ENCODE data around the gene ABCD4. TPM values are rescaled to one million over a fixed set of nuclear protein-coding genes. Genes with fewer than 3 reads are reported as not detected.

ABCD4 gene
- polyA plus RNA-seq, 1 experiment: 13.3 TPM

DNA sequence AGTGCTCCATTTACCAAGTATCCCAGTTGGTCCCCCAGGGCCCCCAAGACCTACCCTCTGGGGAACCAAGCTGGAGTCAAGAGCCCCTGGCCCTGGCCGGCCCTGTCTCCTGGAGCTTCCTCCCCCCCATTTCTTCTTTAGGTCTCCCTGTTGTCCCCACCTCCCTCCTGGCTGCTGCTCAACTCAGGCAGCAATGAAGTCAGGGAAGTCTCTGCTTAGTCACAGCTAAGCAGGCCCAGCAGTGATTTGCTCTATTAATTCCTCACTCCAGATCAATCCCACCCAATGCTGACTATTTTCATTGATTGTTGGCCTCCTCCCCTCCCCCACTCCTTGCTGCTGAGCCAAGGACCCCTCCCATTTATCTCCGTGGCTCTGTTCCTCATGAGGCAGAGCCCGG lies 35.1 kb downstream of the ABCD4 start:
- Histone ChIP-seq H3K27ac (ENCODE audit: low read depth, low read length) (no peak overlapping the region), H3K27me3 (ENCODE audit: control insufficient read depth, insufficient read depth, low read length) (peaks cover 11% of the 10 kb centered on the region), H3K4me3 (ENCODE audit: low read depth, low read length) (no peak overlapping the region), H3K9me3 (ENCODE audit: control insufficient read depth, insufficient read depth, low read length) (no peaks in the 10 kb centered on the region)
- ChIA-PET CTCF (interaction anchor here (1.0 to 2.4 kb wide), 2 partner anchors 10 to 15 kb away, joined by 4 to 24 read pairs; no protein-coding TSS in a partner anchor), POLR2A (interaction anchor here (0.5 kb wide), 1 partner anchor 118 kb away, joined by 3 read pairs; no protein-coding TSS in a partner anchor)
- TF ChIP-seq, protein P1, sequence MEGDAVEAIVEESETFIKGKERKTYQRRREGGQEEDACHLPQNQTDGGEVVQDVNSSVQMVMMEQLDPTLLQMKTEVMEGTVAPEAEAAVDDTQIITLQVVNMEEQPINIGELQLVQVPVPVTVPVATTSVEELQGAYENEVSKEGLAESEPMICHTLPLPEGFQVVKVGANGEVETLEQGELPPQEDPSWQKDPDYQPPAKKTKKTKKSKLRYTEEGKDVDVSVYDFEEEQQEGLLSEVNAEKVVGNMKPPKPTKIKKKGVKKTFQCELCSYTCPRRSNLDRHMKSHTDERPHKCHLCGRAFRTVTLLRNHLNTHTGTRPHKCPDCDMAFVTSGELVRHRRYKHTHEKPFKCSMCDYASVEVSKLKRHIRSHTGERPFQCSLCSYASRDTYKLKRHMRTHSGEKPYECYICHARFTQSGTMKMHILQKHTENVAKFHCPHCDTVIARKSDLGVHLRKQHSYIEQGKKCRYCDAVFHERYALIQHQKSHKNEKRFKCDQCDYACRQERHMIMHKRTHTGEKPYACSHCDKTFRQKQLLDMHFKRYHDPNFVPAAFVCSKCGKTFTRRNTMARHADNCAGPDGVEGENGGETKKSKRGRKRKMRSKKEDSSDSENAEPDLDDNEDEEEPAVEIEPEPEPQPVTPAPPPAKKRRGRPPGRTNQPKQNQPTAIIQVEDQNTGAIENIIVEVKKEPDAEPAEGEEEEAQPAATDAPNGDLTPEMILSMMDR (IDR thresholded peaks at IDR 0.05; ENCODE audit: low read depth, low read length): no peak
- DNase-seq (ENCODE audit: low read depth, low spot score): no peak

DNA sequence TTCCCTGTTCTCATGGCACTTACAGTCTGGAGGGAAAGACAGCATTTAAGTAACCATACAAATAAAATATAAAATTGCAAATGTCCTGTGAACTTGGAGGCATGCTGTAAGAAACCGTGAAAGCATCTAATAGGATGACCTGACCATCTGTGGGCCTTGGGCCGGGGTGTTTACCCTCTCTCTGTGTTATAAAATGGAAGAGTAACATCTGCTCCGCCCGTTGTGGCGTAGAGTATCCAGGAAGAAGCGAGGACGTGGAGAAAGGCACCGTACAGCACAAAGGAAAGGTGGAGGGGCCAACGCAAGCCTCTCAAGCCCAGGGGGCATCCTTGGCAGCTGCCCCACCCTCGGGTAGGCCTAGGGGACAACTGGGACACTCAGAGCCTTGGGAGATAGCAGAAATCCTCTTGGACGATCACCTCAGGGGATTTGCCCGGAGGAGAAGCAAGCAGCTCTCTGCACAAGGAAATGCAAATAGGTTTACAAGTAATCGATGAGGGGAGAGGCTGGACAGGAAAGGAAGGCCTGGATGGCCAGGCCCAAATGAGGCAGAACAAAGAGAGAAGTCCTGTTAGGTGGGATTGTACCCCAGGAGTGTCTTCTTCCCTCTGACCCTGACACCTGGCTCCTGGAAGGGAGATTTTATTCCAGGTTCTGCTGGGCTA lies 37.3 kb downstream of the ABCD4 start:
- H3K27me3 ChIP-seq (ENCODE audit: control insufficient read depth, insufficient read depth, low read length): peaks cover 21% of the 10 kb centered on the region
- no peak overlapping the region for H3K27ac ChIP-seq (ENCODE audit: low read depth, low read length)
- ChIA-PET POLR2A (no interaction called here), CTCF (interaction anchor here (2.4 kb wide), 1 partner anchor 8 kb away, joined by 24 read pairs; no protein-coding TSS in a partner anchor)
- TF ChIP-seq, protein P1 (IDR thresholded peaks at IDR 0.05; ENCODE audit: low read depth, low read length): no peak
- DNase-seq (ENCODE audit: low read depth, low spot score): no peak
- no peak overlapping the region for H3K4me3 ChIP-seq (ENCODE audit: low read depth, low read length)
- no peaks in the 10 kb centered on the region; the same call in 1 of the 2 replicates for H3K9me3 ChIP-seq (ENCODE audit: control insufficient read depth, insufficient read depth, low read length)

DNA sequence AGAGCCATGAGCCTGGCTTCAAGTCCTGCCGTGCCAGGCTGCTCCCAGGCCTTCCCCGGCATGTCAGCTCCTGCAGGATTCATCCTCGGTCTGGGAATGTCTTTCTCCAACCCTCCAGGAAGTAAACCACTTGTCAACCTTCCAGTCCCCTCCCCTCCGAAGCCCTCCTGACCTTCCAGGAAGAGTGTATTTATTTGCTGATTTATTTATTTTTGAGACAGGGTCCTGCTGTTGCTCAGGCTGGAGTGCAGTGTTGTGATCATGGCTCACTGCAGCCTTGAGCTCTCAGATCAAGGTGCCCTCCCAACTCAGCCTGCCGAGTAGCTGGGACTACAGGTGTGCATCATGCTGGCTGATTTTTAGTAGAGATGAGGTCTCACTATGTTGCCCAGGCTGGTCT lies 38.8 kb downstream of the ABCD4 start:
- H3K27me3 ChIP-seq (ENCODE audit: control insufficient read depth, insufficient read depth, low read length): peaks cover 32% of the 10 kb centered on the region
- TF ChIP-seq, protein P1 (IDR thresholded peaks at IDR 0.05; ENCODE audit: low read depth, low read length): no peak
- H3K27ac ChIP-seq (ENCODE audit: low read depth, low read length): no peak overlapping the region
- CTCF ChIA-PET: no interaction called here
- no peak overlapping the region for H3K4me3 ChIP-seq (ENCODE audit: low read depth, low read length)
- POLR2A ChIA-PET: no interaction called here
- H3K9me3 ChIP-seq (ENCODE audit: control insufficient read depth, insufficient read depth, low read length): no peaks in the 10 kb centered on the region; the same call in 1 of the 2 replicates
- no peak for DNase-seq (ENCODE audit: low read depth, low spot score)

DNA sequence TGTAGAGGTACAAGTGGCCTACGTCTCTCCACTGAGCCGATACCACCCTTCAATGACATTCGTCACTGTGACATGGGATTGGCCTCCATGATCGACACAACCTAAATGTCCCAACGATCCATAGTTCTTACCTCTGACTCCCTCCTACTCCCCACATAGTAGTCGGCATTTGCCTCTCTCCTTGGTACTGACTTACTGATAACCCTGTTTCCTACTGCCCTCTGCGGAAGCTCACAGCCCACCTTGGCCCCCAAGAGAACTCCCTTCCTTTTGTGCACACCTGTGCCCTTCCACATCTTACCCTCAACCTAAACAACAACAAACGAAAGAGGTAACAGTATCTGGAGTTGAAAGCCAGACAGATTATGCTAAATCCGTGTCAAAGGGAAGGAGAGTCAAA lies 39.6 kb downstream of the ABCD4 start:
- TF ChIP-seq, protein P1 (IDR thresholded peaks at IDR 0.05; ENCODE audit: low read depth, low read length): no peak
- H3K27ac ChIP-seq (ENCODE audit: low read depth, low read length): no peak overlapping the region
- POLR2A ChIA-PET: no interaction called here
- peaks cover 40% of the 10 kb centered on the region for H3K27me3 ChIP-seq (ENCODE audit: control insufficient read depth, insufficient read depth, low read length)
- H3K9me3 ChIP-seq (ENCODE audit: control insufficient read depth, insufficient read depth, low read length): no peaks in the 10 kb centered on the region; the same call in 1 of the 2 replicates
- H3K4me3 ChIP-seq (ENCODE audit: low read depth, low read length): no peak overlapping the region
- DNase-seq (ENCODE audit: low read depth, low spot score): no peak
- CTCF ChIA-PET: no interaction called here

DNA sequence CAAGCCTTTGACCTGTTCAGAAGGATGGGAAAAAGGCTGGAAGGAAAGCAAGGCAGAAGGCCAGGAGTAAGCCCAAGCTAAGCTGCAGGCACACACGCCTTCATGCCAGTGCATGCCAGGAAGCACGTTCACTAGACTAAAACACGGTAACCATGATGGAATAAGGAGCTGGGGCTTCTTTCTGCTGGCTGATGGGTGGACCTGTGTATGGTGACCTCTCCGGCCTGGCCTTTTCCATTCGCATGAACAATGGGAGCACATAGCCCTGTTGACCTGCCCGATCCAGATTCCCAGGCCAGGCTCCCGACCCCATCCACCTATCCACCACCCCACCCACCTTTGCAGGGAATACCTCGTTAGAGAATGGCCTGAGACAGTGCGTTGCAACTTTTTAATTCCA lies 40.7 kb downstream of the ABCD4 start:
- CTCF ChIA-PET: interaction anchor here (0.5 kb wide), 1 partner anchor 9 kb away, joined by 3 read pairs; no protein-coding TSS in a partner anchor
- POLR2A ChIA-PET: no interaction called here
- H3K9me3 ChIP-seq (ENCODE audit: control insufficient read depth, insufficient read depth, low read length): no peaks in the 10 kb centered on the region; the same call in 1 of the 2 replicates
- TF ChIP-seq, protein P1 (IDR thresholded peaks at IDR 0.05; ENCODE audit: low read depth, low read length): no peak
- no peak for DNase-seq (ENCODE audit: low read depth, low spot score)
- H3K4me3 ChIP-seq (ENCODE audit: low read depth, low read length): no peak overlapping the region
- H3K27me3 ChIP-seq (ENCODE audit: control insufficient read depth, insufficient read depth, low read length): peaks cover 48% of the 10 kb centered on the region
- no peak overlapping the region for H3K27ac ChIP-seq (ENCODE audit: low read depth, low read length)
